Activated gamma-delta T cell (primary cell): ENCODE results near the gene TSC1.

ENCODE experiments used
- DNase-seq: peaks from one replicate; lab custom pipeline; 2025; lab: John Stamatoyannopoulos, UW

The TSC1 gene

DNA sequence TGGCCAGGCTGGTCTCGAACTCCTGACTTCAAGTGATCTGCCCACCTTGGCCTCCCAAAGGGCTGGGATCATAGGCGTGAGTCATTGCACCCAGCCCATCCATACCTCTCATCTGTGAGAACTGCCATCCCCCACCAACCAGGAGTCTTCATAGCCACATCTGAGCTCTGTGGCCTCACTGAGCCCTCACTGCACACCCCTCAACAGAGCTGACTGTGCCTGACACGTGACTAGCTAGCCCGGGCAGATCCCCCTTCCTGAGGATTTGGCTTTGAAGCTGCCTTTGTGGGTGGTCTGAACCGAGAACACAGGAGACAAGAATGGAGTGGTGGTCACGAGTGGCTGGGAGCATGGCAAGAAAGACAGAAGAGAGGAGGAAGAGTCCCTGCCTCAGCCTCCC lies 81.9 kb downstream of the TSC1 start:
- no peak for DNase-seq

DNA sequence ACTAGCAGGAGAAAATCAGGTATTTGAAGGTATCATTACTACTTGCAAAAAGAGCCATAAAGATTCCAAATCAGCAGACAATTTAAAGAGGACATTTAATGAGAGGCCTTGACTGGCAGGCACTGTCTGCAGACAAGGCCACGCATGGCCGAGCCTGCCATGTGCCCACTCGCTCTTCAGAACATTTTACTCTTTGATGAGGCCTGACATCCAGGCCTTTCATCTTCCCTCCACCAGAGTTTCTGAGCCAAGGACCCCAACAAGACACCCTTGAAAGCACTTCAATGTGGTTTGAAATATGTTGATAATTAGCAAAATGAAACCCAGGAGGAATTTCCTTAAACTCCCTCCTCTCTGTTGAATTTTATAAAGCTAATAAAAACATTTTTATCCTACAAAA lies 82.8 kb downstream of the TSC1 start:
- DNase-seq: no peak

DNA sequence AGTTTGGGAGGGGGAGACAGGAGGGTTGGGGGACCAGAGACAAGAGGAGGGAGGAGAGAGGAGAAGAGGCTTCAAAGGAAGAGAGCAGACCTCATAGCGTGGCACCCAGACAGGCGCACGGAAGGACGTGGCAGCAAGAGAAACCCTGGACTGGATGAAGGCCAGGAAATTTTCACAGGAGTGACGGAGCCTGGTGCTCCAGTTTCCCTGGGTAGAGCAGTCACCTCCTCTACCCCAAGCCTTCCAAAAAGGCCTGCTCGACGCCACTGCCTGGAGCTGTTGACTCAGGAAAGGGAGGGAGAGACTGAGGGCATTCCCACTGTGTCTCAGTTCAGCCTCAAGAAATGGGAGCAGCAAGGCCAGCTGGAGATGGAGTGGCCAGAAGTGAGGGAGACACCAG lies 85.7 kb downstream of the TSC1 start:
- DNase-seq: no peak

DNA sequence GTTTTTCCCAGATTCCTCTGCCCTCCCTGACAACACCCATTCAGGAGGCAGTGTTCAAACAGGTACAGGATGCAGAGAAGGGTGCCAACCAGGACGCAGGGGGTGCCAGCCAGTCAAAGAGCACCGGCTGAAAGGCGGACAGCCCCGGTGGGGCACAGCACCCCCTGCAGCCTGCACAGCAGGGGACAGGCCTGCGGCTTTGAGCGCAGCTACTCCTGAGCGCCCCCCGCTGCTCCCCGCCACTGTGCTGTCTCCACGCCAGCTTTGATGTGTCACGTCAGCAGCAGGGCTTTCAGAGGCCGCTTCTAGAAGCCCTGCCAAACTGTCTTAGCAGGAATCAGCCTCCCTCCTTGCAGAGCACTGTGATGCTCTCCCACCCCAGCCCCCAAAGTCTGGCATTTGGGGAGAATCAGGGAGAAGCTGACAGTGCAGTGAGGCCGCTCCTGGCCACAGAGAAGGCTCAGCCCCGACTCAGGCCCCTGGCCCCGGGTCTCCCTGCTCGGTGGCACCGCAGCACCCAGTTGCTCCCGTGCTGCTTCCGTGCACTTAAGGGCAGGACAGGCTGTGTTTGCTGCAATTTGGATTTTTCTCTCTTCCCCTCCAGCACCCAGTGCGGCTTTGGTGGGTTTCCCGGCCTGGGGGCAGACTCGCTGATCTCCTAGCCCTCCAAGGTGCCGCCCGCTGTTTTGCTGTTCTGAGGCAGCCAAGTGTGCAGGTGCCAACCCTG lies 86.6 kb downstream of the TSC1 start:
- DNase-seq: no peak

DNA sequence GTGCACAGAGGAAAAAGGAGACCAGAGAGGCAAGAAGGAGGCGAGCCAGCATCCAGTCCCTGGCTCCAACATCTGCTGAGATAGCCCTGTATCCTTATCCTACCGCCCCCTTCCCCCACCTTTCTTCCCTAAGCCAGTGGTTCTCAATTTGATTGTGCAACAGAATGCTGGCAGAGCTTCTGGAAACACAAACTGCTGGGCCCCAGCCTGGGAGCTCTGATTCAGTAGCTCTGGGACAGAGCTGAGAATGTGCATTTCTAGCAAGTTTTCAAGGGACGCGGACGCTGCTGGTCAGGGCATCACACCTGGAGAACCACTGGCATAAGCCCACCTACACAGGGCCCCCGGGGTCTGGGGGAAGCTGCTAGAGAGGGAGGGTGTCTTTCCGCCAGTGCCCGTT lies 87.4 kb downstream of the TSC1 start:
- no peak for DNase-seq

DNA sequence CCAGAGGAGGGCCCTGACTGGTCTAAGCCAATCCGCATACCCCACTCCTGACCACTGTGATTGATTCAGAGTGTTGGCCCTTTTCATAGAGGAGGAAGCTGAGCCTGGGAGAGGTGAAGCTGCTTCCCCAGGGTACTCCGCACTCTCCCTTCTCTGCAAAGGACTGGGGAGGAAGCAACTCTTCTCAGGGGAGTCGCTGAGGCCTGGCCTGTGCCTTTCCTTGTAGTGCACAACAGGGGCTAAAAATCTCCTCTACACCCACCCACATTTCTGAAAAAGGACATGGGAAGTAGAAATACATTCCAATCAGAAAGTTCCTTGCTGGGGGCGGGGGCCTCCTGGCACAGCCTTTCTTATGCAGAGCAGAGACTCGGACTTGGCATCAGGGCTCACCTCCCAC lies 88.5 kb downstream of the TSC1 start:
- no peak for DNase-seq

DNA sequence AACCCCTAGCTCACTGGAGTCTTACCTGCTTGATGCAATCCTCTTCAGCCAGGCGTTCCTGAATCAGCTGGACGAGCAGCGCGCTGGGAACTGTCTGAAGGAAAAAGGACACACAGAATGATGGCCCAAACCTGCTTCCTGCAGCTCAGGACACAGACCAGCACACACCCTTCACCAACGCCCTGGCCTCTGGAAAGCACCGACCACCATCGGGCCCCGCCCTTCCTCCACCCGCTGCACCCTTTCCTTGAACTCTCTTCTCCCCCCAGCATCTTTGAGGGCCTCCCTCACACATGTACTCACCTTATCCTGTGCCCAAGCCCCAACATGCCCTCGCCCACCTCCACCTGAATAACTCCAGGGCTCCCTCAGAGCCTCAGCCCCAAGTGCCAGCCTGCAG lies 89.6 kb downstream of the TSC1 start:
- DNase-seq: no peak

DNA sequence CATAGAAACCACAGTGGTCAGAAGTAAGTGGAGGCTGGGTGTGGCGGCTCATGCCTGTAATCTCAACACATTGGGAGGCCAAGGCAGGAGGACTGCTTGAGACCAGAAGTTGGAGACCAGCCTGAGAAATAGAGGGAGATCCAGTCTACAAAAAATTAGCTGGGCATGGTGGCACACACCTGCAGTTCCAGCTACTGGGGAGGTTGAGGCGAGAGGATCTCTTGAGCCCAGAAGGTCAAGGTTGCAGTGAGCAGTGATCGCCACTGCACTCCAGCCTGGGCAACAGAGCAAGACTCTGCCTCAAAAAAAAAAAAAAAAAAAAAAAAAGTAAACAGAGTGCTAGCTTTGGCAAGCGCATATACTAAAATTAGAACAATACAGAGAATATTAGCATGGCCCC lies 90.9 kb downstream of the TSC1 start:
- no peak for DNase-seq

DNA sequence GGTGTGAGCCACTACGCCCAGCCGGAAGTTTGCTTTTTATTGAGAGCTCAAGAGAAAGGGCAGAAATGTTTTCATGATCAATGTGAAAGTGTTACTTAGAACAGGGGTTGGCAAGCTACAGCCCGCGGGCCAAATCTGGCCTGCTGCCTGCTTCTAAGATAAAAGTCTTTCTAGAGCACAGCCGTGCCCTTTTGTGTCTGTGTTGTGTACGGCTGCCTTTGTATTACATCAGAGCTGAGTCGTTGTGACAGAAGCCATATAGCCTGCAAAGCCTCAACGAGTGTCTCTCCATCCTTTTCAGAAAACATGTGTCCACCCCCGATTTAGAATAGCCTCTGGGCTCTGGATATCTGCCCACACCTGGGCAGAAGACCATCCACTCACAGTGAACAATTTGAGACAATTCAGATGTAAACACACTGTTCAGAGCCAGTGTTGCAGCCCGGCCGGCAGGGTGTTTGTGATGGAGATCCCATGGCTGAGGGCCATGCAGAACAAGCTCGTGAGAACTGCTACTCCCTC lies 95.2 kb downstream of the TSC1 start:
- DNase-seq: no peak

DNA sequence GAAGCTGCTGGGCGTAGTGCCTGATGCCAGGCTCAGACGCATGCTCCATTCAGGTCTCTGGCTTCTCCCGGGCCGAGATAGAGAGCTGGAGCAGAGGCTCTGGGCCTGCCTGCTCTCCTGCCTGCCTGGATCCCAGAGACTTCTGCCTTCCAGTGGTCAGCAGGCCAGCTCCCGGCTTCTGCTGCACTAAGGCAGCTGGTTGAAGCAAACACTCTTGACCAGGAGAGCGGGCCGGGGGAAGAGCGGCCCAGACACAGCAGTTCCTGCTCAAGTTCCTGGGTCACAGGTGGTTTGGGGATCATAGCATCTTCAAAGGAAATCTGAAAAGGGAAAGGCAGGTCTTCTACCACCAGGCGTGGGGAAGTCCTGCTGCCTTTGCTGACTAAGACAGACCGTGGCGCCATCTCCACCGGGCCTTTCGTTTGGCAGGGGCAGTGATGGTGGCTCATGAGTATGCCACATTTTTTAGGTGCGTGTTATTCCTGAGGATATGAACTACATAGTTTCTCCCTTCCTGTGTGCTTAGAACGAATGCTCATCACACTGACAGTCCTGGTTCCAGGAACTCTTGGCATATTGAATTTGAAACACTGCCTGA lies 97.4 kb downstream of the TSC1 start:
- no peak for DNase-seq

DNA sequence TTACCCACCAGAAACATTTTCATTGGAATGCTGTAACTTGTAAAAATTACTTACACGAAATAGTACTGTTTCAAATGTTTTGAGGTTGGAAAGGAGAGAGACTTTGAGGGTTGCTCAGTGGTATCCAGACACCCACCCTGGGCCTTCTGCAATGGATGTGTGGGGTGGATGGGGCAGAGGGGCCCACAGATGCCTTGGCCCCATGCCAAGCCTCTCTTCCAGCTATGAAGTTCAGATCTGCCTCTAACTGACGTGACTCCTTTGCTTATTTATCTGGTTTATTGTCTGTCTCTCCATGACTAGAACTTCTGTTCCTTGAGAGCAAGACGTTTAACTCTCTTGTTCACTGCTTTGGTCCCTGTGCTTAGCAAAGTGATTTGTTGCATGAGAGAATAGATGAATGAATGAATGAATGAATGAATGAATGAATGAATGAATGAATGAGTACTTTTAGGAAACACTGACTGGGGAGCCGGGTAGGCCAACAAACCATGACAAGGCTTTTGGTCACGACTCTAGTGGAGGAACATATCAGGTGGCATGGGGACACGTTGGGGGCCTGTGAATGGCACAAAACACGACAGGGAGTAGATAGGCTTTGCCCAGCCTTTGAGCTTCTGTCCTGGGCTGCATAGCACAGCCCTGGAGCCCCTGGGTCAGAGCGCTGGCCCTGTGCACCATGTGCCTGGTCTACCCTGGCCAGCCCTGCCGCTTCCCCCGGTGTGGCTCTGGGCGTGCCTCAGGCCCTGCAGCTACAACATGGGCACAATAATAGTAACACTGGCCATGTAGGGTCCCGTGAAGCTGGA lies 98.1 kb downstream of the TSC1 start:
- DNase-seq: no peak

DNA sequence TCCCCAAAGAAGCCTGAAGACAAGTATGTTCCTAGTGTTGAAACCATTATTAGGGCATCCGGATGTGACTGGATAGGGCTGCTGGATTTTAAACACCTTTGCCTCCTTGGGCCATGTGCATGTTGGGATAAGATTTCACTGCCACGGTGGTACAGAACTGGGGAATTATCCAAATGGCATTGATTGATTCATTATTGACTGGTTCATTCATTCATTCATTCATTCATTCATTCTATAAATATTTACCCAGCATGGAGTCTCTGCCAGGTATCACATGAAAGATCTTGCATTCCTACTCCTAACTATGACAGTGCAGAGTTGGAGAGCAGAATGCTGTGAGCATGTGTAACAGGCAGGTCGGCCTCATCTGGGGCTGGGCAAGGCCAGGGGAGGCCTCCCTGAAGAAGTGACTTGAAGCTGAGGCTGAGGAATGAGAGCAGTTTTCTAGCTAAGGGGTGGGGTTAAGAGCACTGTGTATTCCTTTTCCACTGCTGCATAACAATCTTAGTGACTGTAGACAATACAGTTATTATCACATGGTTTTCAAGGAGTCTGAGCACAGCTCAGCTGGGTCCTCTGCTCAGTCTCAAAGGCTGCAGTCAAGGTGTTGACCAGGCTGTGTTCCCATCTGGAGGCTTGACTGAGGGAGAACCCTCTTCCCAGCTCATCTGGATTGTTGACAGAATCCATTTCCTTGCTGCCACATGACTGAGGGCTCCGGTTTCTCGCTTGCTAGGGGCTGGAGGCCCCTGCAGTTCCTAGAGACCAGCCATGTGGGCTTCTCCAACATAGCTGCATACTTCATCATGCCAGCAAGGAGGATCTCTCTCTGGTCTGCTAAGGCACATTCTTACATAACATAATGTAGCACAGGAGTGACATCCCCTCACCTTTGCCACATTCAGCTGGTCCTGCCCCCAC lies 102.0 kb downstream of the TSC1 start:
- DNase-seq: no peak
